ENCODE data around the gene VAX1.

Gene VAX1

GRCh38 chr10:117161386-117162033 lies 23.4 kb upstream of the VAX1 start:
- Mint-ChIP-seq H3K9me3 (no peaks in the 10 kb centered on the region), H3K4me1 (peaks cover 13% of the 10 kb centered on the region), H3K27ac (no peak overlapping the region), H3K4me3 (no peak overlapping the region), H3K36me3 (ENCODE audit: low read depth) (no peaks in the 10 kb centered on the region), H3K27me3 (ENCODE audit: low read depth, poor library complexity) (peaks cover 100% of the 10 kb centered on the region)
- DNase-seq = no peak
- TF ChIP-seq, protein P1, sequence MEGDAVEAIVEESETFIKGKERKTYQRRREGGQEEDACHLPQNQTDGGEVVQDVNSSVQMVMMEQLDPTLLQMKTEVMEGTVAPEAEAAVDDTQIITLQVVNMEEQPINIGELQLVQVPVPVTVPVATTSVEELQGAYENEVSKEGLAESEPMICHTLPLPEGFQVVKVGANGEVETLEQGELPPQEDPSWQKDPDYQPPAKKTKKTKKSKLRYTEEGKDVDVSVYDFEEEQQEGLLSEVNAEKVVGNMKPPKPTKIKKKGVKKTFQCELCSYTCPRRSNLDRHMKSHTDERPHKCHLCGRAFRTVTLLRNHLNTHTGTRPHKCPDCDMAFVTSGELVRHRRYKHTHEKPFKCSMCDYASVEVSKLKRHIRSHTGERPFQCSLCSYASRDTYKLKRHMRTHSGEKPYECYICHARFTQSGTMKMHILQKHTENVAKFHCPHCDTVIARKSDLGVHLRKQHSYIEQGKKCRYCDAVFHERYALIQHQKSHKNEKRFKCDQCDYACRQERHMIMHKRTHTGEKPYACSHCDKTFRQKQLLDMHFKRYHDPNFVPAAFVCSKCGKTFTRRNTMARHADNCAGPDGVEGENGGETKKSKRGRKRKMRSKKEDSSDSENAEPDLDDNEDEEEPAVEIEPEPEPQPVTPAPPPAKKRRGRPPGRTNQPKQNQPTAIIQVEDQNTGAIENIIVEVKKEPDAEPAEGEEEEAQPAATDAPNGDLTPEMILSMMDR (IDR thresholded peaks at IDR 0.05) = no peak

DNA sequence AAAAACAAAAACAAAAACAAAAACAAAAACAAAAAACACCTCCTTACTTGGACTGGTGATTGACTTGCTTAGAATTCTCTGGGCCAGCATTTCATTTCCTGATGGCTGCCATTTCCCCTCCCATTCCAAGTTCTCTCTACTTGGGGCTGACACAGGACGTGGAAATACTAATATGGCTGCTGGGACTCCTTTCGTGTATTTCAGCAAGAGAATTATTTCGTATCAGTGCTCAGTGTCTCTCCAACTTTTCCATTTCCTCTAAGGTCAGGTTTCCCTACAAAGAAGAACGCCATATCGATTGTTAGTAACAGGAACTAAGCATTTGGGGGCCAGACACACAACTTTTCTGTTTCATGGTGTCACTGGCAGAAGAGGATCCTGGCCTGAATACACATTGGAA lies 22.5 kb upstream of the VAX1 start:
- DNase-seq = no peak
- H3K4me3 Mint-ChIP-seq = no peak overlapping the region
- H3K4me1 Mint-ChIP-seq = peaks cover 13% of the 10 kb centered on the region
- H3K27me3 Mint-ChIP-seq (ENCODE audit: low read depth, poor library complexity) = peaks cover 100% of the 10 kb centered on the region
- no peaks in the 10 kb centered on the region for H3K36me3 Mint-ChIP-seq (ENCODE audit: low read depth)
- H3K9me3 Mint-ChIP-seq = no peaks in the 10 kb centered on the region
- TF ChIP-seq, protein P1 (IDR thresholded peaks at IDR 0.05) = no peak
- no peak overlapping the region for H3K27ac Mint-ChIP-seq

DNA sequence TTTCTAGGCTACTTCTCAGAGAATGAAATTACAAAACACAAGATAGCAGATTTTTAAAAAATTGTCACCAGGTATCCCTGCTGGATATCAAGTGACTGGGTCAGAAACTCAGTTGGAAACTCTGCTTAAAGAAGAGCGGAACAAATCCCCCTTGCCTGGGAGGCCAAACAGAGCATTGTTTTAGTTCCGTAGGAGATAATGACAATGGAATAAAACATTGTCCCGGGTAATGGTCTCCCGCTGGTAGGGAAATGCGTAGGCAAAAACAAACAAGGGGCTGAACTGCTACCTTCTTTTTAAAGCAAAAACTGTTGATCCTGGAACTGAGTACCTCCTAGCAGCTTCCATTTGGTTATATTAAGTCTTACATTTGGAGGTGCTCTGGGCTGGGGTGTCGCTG lies 21.3 kb upstream of the VAX1 start:
- no peak overlapping the region for H3K4me3 Mint-ChIP-seq
- H3K4me1 Mint-ChIP-seq = peaks cover 7% of the 10 kb centered on the region
- TF ChIP-seq, protein P1 (IDR thresholded peaks at IDR 0.05) = no peak
- H3K9me3 Mint-ChIP-seq = no peaks in the 10 kb centered on the region
- H3K27ac Mint-ChIP-seq = no peak overlapping the region
- H3K36me3 Mint-ChIP-seq (ENCODE audit: low read depth) = no peaks in the 10 kb centered on the region
- peaks cover 100% of the 10 kb centered on the region for H3K27me3 Mint-ChIP-seq (ENCODE audit: low read depth, poor library complexity)
- DNase-seq = no peak

GRCh38 chr10:117158297-117158696 lies 20.2 kb upstream of the VAX1 start:
- Mint-ChIP-seq H3K27ac (no peak overlapping the region), H3K4me3 (no peak overlapping the region), H3K4me1 (peaks cover 7% of the 10 kb centered on the region), H3K9me3 (no peaks in the 10 kb centered on the region), H3K36me3 (ENCODE audit: low read depth) (no peaks in the 10 kb centered on the region), H3K27me3 (ENCODE audit: low read depth, poor library complexity) (peaks cover 100% of the 10 kb centered on the region)
- TF ChIP-seq, protein P1 (IDR thresholded peaks at IDR 0.05) = no peak
- no peak for DNase-seq

DNA sequence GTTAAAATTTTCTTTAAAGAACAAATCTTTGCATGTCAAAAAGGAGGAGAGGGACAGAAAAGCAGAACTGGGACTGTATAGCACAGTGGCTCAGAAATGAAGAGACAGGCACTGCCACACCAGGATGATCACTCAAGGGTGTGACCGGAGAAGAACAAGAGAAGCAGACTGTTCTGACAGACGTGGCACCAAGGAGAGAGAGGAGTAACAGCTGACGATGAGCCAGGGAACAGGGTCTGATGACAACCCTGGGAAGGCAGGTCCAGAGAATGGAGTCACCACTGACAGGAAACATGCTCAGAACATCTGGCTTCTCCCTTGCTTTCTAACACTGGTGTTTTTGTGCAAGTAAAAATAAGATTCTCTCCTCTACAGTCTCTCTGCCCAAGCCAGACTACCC lies 14.6 kb upstream of the VAX1 start:
- DNase-seq = no peak
- peaks cover 98% of the 10 kb centered on the region for H3K27me3 Mint-ChIP-seq (ENCODE audit: low read depth, poor library complexity)
- TF ChIP-seq, protein P1 (IDR thresholded peaks at IDR 0.05) = no peak
- no peaks in the 10 kb centered on the region for H3K36me3 Mint-ChIP-seq (ENCODE audit: low read depth)
- H3K4me3 Mint-ChIP-seq = no peak overlapping the region
- no peak overlapping the region for H3K27ac Mint-ChIP-seq
- no peaks in the 10 kb centered on the region for H3K9me3 Mint-ChIP-seq
- H3K4me1 Mint-ChIP-seq = no peaks in the 10 kb centered on the region

DNA sequence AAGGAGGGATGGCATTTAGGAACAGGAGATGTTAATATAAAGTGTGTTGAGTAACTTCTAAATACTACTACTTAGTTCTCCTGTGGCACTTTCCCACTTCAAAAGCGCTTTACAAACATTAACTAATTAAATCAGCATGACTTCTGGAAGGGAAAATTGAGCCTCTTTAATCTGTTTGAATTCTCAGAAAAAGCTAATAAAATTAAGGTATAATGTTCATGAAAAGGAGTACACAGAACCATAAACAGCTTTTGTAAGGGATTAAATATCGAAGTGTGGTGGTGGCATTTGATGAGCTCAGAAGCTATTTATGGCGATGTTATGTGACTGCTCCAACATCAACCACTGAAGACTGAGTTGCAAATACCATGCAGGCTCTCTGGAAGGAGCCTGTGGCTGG lies 10.2 kb upstream of the VAX1 start:
- Mint-ChIP-seq H3K4me3 (no peak overlapping the region), H3K27me3 (ENCODE audit: low read depth, poor library complexity) (peaks cover 98% of the 10 kb centered on the region), H3K27ac (no peak overlapping the region), H3K9me3 (peaks cover 20% of the 10 kb centered on the region), H3K4me1 (no peaks in the 10 kb centered on the region), H3K36me3 (ENCODE audit: low read depth) (no peaks in the 10 kb centered on the region)
- DNase-seq = no peak
- TF ChIP-seq, protein P1 (IDR thresholded peaks at IDR 0.05) = no peak
